Measurements from ENCODE around the gene GPC5.

The GPC5 gene

DNA sequence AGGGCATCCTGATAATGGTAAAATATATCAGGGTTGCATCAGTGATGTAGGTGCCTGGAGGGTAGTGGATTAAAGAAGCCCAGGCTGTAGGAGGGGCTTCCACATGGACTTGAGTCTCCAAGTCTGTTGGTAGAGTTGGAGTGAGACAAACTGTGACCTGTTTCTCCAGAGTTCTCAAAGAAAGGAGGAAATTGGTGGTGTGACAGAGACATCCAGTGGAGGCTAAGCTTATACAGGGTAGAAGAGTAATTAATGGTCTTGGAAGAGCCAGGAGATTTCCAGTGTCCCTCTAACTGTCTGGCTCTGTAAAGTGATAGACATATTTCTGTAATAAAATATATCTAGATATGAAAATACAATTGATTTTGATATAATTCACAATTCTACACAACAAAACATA lies 61.1 kb downstream of the GPC5 start:
- no peak for DNase-seq (ENCODE audit: low spot score)

DNA sequence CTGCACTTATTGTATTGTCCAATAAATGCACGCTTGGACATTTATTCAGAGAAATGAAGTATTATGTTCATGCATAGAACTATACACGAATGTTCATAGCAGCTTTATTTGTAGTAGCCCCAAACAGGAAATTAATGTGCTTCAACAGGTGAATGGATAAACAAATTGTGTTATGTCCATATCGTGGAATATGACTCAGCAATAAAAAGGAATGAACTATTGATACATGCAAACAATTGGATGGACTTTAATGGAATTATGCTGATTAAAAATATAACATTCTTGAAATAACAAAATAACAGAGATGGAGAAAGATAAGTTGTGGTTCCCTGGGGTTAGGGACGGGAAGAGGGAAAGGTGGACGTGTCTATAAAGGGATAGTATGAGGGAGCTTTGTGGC lies 65.9 kb downstream of the GPC5 start:
- no peak for DNase-seq (ENCODE audit: low spot score)

DNA sequence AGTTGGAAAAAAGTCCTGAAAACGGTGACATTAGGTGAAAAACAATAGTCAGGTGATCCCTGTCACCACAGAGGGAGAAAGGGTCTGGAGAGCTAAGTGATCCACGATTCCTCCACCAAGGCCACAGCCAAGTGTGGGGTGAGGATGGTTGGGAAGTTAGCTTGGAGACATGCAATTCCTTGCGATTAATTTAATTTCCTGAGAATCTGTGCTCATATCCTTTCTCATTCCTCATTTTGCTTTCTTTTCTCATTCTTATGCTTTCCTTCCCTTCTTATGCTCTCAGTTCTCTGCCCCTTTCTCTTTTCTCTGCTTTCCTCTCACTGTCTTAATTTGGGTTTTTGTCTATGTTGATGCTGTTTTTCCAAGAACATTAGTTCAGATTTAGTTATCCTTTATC lies 68.8 kb downstream of the GPC5 start:
- no peak for DNase-seq (ENCODE audit: low spot score)

DNA sequence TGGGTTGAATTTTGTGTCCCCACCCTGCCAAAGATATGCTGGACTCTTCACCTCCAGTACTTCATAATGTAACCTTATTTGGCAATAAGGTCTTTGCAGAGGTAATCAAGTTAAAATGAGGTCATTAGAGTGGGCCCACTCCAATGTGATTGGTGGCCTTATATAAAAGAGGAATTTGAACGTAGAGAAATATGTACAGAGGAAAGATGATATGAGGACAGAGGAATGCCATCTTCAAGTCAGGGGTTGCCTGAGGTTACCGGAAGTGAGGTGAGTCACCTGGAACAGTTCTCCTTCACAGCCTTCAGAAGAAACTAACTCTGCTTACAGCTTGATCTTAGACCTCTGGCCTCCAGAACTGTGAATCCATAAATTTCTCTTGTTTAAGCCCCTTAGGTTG lies 69.9 kb downstream of the GPC5 start:
- DNase-seq (ENCODE audit: low spot score): peak; percentile 69

DNA sequence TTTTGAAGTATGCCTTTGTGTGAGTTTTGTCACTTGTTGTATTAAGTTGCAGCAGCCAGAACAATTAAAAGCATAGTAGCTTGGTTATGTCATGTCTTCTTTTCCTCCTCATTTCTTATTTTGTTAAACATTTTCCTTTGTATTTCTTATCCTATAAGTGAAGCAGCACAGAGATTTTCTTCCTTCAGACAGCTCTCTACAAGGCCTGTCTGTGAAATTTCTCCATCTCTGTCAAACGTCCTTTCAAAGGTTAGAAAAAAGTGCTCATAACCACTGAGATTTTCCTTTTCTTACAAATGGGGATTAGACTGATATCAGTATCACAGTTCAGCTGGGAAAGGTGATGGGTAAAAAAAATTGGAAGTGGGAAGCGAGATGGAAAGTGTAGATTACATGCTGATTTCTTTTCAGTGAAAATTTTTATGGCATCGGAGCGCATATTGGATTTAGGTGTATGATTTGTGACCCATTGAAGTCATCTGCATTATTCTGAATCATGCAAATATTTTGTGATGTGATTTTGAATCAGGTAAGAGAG lies 71.7 kb downstream of the GPC5 start:
- no peak for DNase-seq (ENCODE audit: low spot score)

DNA sequence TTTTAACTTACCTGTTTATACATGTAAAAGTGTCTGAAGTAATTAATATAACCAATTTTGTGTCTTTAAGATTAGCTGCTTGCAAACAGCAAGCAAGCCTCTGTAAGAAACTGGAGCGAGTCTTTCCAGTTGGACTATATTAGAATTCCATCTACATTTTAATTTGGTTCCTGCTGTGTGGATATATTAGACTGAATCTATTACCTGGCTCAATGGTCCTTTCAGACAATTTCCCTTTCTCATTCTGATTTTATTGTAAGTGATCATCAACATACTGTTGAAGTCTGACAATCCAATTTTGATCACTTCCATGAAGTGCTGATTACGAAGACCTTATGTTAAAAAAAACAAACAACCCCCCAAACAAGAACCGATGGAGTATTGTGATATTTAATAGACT lies 72.3 kb downstream of the GPC5 start:
- no peak for DNase-seq (ENCODE audit: low spot score)

DNA sequence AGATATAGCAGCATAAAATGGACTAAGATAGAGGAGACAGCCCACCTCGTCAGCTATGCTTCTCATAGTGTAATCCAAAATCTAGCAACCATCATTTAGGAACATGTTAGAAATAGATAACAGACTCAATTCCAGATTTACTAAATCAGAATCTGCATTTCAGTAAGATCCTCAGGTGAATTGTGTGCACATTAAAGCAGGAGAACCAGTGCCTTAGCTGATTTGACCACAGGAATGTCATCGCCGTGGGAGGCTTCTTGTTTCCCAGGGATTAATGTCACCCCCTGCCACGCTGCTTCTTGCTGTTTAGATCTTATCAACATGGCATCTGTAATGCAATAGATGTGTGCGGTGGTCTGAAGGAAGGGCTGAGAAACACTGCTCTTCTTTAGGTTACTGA lies 84.0 kb downstream of the GPC5 start:
- peak; percentile 2 for DNase-seq (ENCODE audit: low spot score)

DNA sequence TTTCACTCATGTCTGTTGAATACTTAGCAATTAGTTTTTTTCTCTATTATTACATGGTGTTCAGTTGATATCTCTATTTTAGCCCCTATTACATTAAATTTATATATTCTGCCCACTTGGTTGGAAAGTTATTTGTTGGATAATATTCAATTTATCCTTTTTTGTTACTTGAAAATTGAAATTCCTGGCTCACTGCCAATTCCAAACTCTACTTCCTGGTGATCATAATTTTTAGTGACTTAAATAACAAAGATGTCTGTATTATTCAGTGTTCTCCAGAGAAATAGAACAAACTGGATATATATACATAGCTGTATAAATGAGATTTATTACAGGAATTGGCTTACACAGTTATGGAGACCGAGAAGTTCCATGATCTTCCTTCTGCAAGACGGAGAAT lies 93.6 kb downstream of the GPC5 start:
- DNase-seq (ENCODE audit: low spot score): no peak

DNA sequence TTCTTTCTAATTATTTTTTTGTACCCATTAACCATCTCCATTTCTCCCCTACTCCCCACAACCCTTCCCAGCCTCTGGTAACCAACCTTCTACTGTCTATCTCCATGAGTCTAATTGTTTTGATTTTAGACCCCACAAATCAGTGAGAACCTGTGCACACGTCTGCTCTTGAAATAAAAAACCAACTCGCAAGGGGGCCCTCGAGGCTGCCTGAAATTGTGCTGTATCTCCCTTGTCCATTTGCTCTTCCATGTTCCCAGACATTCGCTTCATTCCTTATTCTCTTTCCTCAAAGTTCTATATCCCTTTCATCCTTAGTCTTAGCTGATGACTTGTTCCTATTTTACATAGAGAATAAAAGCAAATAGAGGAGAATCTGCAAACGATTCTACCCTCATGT lies 95.0 kb downstream of the GPC5 start:
- no peak for DNase-seq (ENCODE audit: low spot score)

DNA sequence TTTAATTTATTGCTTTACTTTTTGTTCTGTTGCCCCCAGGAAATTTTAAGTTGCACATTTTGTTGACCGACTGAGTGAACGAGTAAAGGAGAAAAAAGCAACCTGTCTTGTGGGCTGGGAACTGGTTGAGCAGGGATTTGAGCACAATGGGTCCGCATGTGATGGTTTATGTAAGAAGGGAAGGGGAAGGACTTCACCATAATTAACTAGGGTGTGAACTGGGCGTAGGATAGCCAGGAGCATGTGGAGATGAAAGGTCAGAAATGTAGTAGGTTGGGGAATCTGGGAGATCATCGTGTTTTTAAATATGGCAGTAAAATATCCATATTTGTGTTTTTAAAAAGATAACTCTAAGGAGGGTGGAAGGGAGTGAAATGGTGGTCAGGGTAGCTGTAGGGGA lies 99.9 kb downstream of the GPC5 start:
- DNase-seq (ENCODE audit: low spot score): no peak

DNA sequence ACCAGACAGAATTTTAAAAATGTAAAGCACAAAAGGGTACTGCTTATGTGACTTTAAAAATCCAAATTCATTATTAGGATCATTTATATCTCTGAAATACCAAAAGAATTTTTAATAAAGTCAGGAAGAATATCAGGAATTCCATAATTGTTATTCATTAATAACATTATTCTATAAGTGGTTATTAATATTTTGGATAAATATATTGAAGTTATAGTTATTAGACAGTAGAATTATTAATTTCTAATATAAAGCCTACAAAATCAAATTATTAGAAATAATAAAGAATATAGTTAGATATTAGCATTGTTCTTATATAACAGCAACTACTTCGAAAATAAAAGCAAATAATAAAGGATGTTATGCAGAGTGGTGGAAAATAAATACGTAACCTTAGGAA lies 105.8 kb downstream of the GPC5 start:
- no peak for DNase-seq (ENCODE audit: low spot score)

DNA sequence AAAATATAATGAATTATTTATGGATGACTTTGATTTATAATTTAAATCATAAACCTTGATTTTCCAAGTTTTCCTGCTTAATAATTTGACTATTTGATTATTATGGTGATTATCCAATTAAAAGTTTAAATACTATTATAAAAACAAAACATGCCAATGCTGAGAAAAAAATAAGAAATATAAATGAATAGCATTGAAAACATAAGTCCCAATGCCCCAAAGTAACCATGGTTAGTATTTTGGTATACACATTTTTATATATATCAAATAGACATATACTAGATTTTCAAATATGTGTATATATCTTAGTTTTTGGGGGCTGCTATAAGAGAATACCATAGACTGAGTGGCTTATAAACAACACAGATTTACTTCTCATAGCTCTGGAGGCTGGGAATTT lies 108.3 kb downstream of the GPC5 start:
- no peak for DNase-seq (ENCODE audit: low spot score)

DNA sequence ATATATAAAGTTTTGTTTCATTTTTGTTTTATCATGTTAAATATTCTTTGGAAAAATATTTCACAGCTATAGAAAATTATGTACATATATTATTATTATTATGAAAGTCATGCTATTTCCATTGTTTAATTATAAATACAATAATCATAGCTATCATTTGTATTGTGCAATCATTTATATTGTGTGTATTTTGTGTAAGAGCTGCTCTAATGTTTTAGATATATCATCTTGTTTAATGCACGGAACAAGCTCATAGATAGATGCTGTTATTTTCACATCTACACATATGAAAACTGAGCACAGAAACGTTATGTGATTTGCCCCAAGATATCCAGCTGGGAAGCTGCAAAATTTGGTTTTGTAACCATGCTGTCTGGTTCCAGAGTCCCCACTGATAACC lies 111.6 kb downstream of the GPC5 start:
- no peak for DNase-seq (ENCODE audit: low spot score)

DNA sequence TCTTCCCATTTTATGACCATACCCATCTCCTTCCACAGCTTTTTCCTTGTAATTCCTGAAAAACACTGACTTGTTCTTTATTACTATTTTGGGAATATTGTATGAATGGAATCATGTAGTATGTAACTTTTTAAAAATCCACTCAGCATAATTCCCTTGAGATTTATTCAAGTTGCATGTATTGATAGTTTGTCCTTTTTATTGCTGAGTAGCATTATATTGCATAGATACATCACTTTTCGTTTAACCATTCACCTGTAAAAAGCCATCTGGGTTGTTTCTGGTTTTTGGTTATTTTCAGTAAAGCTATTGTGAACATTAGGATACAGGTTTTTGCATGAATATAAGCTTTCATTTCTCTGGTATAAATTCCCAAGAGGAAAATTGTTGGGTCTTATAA lies 115.4 kb downstream of the GPC5 start:
- DNase-seq (ENCODE audit: low spot score): no peak

DNA sequence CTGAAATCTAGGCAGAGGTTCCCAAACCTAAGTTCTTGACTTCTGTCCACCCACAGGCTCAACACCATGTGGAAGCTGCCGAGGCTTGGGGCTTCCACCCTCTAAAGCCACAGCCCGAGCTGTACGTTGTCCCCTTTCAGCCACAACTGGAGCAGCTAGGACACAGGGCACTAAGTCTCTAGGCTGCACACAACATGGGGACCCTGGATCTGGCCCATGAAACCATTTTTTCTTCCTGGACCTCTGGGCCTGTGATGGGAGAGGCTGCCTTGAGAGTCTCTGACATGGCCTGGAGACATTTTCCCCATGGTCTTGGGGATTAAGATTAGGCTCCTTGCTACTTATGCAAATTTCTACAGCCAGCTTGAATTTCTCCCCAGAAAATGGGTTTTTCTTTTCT lies 118.4 kb downstream of the GPC5 start:
- DNase-seq (ENCODE audit: low spot score): no peak

DNA sequence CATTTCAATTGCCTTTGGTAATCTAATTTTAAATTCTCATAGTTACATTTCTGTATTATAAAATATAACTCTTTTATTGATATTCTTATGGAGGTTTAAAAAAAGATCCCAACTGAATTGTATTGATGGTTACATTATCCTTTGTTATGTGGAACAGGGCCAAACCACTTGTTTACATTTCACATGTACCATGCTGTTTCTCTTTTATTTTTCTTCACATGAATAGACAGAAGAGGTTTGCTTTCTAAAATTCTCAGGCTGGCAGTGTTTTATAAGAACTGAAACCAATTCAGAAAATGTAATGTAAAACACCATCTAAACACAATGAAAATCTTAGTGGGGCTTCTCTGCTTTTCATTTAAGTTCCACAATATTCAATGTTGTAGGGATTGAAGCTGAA lies 122.5 kb downstream of the GPC5 start:
- DNase-seq (ENCODE audit: low spot score): no peak

DNA sequence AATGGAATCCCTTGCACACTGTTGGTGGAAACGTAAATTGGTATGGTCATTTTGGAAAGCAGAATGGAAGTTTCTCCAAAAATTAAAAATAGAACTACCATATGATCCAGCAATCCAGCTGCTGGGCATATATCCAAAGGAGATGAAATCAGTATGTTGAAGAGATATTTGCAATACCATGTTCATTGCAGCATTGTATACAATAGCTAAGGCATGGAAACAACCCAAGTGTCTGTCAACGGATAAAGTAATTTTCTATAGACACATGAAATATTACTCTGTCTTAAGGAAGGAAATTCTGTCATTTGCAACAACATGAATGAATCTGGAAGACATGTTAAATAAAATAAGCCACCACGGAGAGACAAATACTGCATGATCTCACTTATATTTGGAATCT lies 124.7 kb downstream of the GPC5 start:
- no peak for DNase-seq (ENCODE audit: low spot score)

DNA sequence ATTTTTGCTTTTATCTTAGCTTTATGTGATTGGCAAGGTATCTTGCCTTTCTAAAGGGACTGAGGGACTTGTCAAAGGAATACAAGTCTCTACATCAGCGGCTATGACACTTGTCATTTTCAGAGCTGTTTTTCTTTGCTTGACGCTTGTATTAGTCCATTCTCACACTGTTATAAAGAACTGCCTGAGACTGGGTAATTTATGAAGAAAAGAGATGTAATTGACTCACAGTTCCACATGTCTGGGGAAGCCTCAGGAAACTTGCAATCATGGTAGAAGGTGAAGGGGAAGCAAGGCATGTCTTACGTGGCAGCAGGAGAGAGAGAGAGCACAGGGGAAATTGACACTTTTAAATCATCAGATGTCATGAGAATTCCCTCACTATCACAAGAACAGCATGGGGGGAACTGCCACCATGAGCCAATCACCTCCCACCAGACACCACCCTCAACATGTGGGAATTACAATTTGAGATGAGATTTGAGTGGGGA lies 128.2 kb downstream of the GPC5 start:
- no peak for DNase-seq (ENCODE audit: low spot score)

DNA sequence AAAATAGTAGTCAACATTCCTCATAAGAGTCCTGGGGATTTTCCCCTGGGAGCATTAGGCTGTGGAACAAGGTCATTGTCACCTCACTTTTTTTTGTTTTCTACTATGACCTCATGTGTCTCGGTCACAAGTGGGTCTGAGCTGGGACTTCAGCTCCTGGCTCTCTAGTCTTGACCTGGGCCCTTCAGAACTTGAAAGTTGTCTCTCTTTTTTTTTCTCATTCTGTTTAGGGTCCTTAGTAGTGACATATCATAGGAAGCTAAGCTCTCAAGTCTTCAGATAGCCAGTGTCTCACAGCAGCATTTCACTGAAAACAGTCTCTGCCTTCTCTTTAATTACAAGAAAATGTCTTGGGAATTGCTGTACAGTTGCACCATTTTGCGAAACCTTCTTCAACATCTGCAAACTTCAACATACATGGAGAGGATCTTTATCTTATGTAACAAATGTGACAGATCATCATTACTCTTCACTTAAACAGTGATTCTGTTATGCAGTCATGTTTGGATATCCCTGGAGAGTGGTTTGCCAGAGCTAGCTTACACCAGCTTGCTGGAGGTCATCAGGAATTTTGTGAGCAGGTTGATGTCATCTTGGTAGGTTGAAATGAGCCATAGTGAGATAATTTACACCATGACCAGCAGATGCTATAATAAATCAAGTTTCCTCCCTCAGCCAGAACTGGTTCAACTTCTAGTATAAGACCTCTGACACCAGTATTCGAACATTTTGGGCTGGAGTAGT lies 131.5 kb downstream of the GPC5 start:
- DNase-seq (ENCODE audit: low spot score): no peak

DNA sequence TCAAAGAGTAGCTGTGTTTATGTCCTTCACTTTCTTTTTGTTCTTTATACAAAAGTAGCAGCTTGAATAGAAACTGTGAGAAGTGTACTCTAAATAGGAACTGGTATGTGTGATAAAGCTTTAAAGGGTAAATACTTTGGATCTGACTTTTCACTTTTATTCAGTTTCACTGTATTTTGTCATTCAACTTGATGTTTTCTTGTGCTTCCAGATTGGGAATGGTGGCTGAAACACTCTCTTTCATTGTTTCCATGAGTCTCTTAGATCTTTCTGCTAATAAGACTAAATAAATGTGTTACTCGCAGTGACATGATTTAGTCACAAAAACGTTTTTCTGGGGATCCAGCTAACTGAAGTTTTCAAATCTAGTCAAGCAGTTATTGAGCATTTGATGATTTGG lies 133.2 kb downstream of the GPC5 start:
- no peak for DNase-seq (ENCODE audit: low spot score)

DNA sequence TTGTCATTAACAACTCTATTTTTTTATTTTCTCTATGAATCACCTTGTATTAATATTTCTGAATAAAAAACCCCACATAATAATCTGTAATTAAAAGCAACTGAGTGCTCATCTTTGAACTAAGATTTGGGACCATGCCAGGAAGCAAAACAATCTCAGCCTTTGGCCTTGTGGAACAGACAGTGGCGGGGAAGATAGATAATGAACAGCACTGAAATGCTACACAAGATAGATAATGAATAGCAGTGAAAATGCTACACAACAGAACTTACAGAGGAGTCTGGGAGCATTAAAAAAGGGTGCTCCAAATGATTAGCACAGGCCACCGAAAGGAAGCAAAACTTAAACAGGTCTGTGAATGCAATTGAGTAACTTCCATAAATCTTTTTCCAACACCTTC lies 134.9 kb downstream of the GPC5 start:
- DNase-seq (ENCODE audit: low spot score): no peak

DNA sequence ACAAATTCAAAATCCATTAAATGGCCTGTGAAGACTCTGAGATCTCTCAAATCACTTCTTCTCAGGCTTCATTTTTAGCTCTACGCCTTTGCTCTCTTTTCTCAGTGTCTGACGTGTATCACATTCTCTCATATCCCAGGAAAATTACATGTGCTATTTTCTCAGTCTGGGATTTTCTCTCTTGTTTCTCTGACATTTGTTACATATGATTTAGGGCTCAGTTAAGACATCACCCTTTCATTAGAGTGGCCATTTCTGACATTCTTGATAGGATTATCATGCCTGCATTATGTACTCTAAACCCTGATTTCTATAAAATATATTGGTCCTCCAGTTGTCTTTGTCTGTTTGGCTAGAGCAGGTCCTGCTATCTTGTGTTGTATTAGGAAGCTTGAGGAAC lies 136.6 kb downstream of the GPC5 start:
- no peak for DNase-seq (ENCODE audit: low spot score)

DNA sequence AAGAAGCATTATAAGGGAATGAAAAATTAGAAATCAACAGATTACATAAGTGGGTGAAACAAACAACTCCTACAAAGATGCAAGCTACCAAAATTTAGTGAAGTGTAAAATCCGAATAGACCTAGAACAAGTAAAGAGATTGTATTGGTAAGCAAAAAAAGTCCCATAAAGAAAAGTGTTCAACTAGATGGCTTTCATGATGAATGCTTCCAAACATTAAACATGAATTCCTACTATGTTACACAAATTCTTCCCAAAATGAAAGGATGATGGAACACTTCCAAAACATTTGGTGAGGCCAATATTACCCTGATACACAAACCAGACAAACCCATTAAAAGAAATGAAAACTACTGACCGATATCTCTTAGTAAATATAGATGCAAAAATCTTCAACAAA lies 139.0 kb downstream of the GPC5 start:
- DNase-seq (ENCODE audit: low spot score): no peak

All from kidney tubule cell (primary cell).